Right lung (tissue), 5 donors: ENCODE measurements around the gene CDC42EP1. TPM values are rescaled to one million over a fixed set of nuclear protein-coding genes. Genes with fewer than 3 reads are reported as not detected.

Source experiments
- DNase-seq, 2 donors: peaks; one replicate each; pipeline ENCODE4 v3.0.0-alpha.2; 2013
- polyA plus RNA-seq, 5 donors: library from polyadenylated mRNA; unstranded; fragments of 120-200 nt; gene quantifications; one replicate each; pipeline versions ENCODE4 v1.2.1 to v1.2.3, GENCODE V29; 2013; ENCODE audit warnings: inconsistent platforms in 1 of 5, low replicate concordance in 1 of 5; ENCODE audit not compliant: insufficient read length in 5 of 5, insufficient read depth in 1 of 5

Gene CDC42EP1
- polyA plus RNA-seq, 5 donors, result 26.0 to 65.2 (median 40.4) TPM

- no peak for DNase-seq
Measured at GRCh38 chr22:37557321-37558001, 2.8 kb upstream of the CDC42EP1 start.

- no peak for DNase-seq
Measured at GRCh38 chr22:37558815-37559214, 1.5 kb upstream of the CDC42EP1 start.

GRCh38 chr22:37559521-37559900 lies 769 bp upstream of the CDC42EP1 start:
- DNase-seq, result no peak

GRCh38 chr22:37560608-37561211 lies 430 bp downstream of the CDC42EP1 start:
- peak in 1 of 2 donors; percentile 52 for DNase-seq

GRCh38 chr22:37561212-37562048 lies 1.1 kb downstream of the CDC42EP1 start:
- DNase-seq, result peak; percentile 89 to 92

- DNase-seq, result no peak
Measured at GRCh38 chr22:37562049-37562875, 2.0 kb downstream of the CDC42EP1 start.

GRCh38 chr22:37563153-37564081 lies 3.1 kb downstream of the CDC42EP1 start:
- no peak for DNase-seq

- no peak for DNase-seq
Measured at GRCh38 chr22:37564111-37564711, 3.9 kb downstream of the CDC42EP1 start.

GRCh38 chr22:37565830-37566229 lies 5.5 kb downstream of the CDC42EP1 start:
- no peak for DNase-seq

- DNase-seq, result no peak
Measured at GRCh38 chr22:37566329-37566837, 6.1 kb downstream of the CDC42EP1 start.

- peak; percentile 62 to 73 for DNase-seq
Measured at GRCh38 chr22:37566903-37567798, 6.9 kb downstream of the CDC42EP1 start.

- no peak for DNase-seq
Measured at GRCh38 chr22:37568012-37568411, 7.7 kb downstream of the CDC42EP1 start.

GRCh38 chr22:37568448-37569008 lies 8.2 kb downstream of the CDC42EP1 start:
- no peak for DNase-seq

GRCh38 chr22:37569009-37569920 lies 9.0 kb downstream of the CDC42EP1 start:
- peak in 1 of 2 donors; percentile 59 for DNase-seq

GRCh38 chr22:37569921-37570660 lies 9.8 kb downstream of the CDC42EP1 start:
- no peak for DNase-seq

GRCh38 chr22:37570661-37570976 lies 10.3 kb downstream of the CDC42EP1 start:
- DNase-seq, result no peak
